ENCODE data around the gene TSPAN11. TPM values are rescaled to one million over a fixed set of nuclear protein-coding genes. Genes with fewer than 3 reads are reported as not detected.

The TSPAN11 gene
- total and polyA plus RNA-seq, 2 donors (not counting 1 experiment from before 2014, with no cell fraction given), result not detected

DNA sequence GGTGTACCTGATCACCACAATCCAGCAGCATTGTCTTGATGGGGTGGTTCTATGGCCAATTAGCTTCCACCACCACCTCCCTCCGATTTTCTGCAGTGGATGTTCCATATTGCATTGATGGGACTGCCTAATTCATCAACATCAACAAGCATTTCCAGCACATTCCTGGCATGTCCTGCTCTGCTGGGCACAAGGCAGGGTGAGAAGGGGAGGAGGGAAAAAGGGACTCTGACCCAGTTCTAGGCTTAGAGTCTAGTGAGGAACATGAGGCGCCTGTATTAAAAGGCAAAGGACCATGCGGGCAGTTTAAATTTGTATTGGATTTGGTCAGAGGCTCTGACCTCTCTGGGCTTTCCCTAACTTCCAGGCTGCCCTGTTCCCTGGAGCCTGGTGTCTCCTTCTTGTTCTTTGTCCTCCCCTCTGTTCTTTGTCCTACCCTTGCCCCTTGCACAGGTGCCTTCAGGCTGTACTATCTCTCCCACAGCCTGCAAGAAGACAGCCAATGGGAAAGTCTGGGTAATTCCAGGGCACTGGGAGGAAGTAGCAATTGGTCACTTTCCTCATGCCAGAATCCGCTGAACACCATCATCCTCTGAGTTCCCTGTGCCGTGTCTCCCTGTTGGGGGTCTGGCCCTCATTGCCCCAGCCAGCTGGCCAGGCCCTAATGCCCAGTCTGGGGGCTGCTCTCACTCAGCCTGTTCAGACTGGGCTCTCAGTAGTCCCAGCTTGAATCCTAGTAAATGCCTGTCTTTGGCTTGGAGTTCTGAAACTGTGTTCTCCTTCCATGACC is 43.3 kb downstream of the TSPAN11 start:
- Histone ChIP-seq H3K4me3 (ENCODE audit: control extremely low read depth in 1 of 5, extremely low read depth in 1 of 5, insufficient read depth in 1 of 5, low read depth in 2 of 5, low read length in 4 of 5) (no peak overlapping the region), H2AFZ (ENCODE audit: insufficient read depth, low read depth, low read length, poor library complexity, severe bottlenecking) (no peak overlapping the region), H4K20me1 (ENCODE audit: control insufficient read depth, insufficient read depth, low read length, poor library complexity, severe bottlenecking) (no peaks in the 10 kb centered on the region), H3K36me3 (replicated peaks in 1 of 2; ENCODE audit: control extremely low read depth in 1 of 2, control insufficient read depth in 1 of 2, extremely low read depth in 1 of 2, insufficient read depth in 2 of 2, low read length in 1 of 2) (no peaks in the 10 kb centered on the region), H3K79me2 (ENCODE audit: control insufficient read depth, insufficient read depth, low read length) (no peaks in the 10 kb centered on the region), H3K4me2 (replicated peaks; ENCODE audit: low read depth, low read length, poor library complexity, severe bottlenecking) (no peak overlapping the region), H3K9ac (ENCODE audit: low read length) (no peak overlapping the region), H3K27me3 (replicated peaks in 1 of 4; ENCODE audit: control extremely low read depth in 1 of 4, control insufficient read depth in 3 of 4, insufficient read depth in 4 of 4, low read length in 3 of 4) (peaks cover 0 to 3% (median 0%) of the 10 kb centered on the region in 4 experiments), H3K9me3 (ENCODE audit: control extremely low read depth in 1 of 3, control insufficient read depth in 2 of 3, insufficient read depth in 1 of 3, low read length in 2 of 3) (no peaks in the 10 kb centered on the region), H3K4me1 (ENCODE audit: control insufficient read depth in 2 of 2, insufficient read depth in 2 of 2, low read length in 2 of 2) (no peaks in the 10 kb centered on the region), H3K27ac (ENCODE audit: low read length in 2 of 2) (no peak overlapping the region)
- intact Hi-C loops (cut with micrococcal nuclease), result no loop called here
- no peak overlapping the region for H3K27ac Mint-ChIP-seq
- no peak overlapping the region for H3K4me3 Mint-ChIP-seq
- DNase-seq, result no peak
- no peaks in the 10 kb centered on the region for H3K4me1 Mint-ChIP-seq
- CTCF ChIA-PET, result no interaction called here
- H3K9me3 Mint-ChIP-seq (ENCODE audit: insufficient read depth), result no peaks in the 10 kb centered on the region
- TF ChIP-seq EZH2 (IDR thresholded peaks at IDR 0.05; ENCODE audit: borderline replicate concordance, insufficient read depth, low read depth, low read length, poor library complexity, severe bottlenecking), result no peak
- TF ChIP-seq, protein P1, sequence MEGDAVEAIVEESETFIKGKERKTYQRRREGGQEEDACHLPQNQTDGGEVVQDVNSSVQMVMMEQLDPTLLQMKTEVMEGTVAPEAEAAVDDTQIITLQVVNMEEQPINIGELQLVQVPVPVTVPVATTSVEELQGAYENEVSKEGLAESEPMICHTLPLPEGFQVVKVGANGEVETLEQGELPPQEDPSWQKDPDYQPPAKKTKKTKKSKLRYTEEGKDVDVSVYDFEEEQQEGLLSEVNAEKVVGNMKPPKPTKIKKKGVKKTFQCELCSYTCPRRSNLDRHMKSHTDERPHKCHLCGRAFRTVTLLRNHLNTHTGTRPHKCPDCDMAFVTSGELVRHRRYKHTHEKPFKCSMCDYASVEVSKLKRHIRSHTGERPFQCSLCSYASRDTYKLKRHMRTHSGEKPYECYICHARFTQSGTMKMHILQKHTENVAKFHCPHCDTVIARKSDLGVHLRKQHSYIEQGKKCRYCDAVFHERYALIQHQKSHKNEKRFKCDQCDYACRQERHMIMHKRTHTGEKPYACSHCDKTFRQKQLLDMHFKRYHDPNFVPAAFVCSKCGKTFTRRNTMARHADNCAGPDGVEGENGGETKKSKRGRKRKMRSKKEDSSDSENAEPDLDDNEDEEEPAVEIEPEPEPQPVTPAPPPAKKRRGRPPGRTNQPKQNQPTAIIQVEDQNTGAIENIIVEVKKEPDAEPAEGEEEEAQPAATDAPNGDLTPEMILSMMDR (IDR thresholded peaks at IDR 0.05), result no peak
- POLR2A ChIA-PET, result no interaction called here
- no peaks in the 10 kb centered on the region for H3K27me3 Mint-ChIP-seq
- no peak for ATAC-seq (ENCODE audit: low read depth)
- WGBS (ENCODE audit: insufficient coverage), result 96% methylated on average over 4 of the region's 5 CpGs

DNA sequence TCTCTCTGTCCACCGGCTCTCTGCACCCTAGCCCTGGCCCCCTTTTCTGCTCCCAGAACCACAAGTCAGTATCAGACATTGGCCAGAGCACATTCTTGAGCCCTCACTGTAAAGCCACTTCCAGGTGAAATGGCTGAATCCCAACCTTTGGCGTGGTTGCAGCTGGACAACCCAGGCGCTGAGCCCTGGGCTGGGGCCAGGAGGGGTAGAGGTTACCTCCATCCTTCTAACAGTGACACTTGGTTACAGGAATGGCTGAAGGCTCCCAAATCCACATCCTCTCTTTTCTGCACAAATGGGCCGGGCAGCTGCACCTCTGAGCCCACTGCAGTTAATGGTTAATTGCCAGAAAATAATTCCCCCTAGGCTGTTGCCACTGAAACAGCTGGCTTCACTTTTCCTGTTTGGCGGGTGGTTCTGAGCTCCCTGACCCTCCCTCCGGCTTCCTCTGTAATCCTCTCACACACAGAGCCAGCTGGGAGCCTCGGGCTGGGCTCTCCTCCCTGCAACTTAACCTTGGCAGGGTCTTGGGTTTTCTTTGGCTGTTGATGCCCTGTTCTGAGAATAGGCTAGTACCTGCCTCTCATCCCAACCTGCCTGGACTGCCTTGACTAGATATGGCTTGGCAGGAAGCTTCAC is 44.1 kb downstream of the TSPAN11 start:
- CTCF ChIA-PET, result interaction anchor here (0.6 kb wide), 1 partner anchor 1427 kb away, joined by 3 read pairs; no protein-coding TSS in a partner anchor
- Histone ChIP-seq H3K27me3 (replicated peaks in 1 of 4; ENCODE audit: control extremely low read depth in 1 of 4, control insufficient read depth in 3 of 4, insufficient read depth in 4 of 4, low read length in 3 of 4) (peaks cover 0 to 3% (median 0%) of the 10 kb centered on the region in 4 experiments), H3K27ac (ENCODE audit: low read length in 2 of 2) (no peak overlapping the region), H3K79me2 (ENCODE audit: control insufficient read depth, insufficient read depth, low read length) (no peaks in the 10 kb centered on the region), H3K4me3 (ENCODE audit: control extremely low read depth in 1 of 5, extremely low read depth in 1 of 5, insufficient read depth in 1 of 5, low read depth in 2 of 5, low read length in 4 of 5) (no peak overlapping the region), H3K9me3 (ENCODE audit: control extremely low read depth in 1 of 3, control insufficient read depth in 2 of 3, insufficient read depth in 1 of 3, low read length in 2 of 3) (no peaks in the 10 kb centered on the region), H3K4me2 (replicated peaks; ENCODE audit: low read depth, low read length, poor library complexity, severe bottlenecking) (no peak overlapping the region), H3K4me1 (ENCODE audit: control insufficient read depth in 2 of 2, insufficient read depth in 2 of 2, low read length in 2 of 2) (no peaks in the 10 kb centered on the region), H3K9ac (ENCODE audit: low read length) (no peak overlapping the region), H2AFZ (ENCODE audit: insufficient read depth, low read depth, low read length, poor library complexity, severe bottlenecking) (no peak overlapping the region), H4K20me1 (ENCODE audit: control insufficient read depth, insufficient read depth, low read length, poor library complexity, severe bottlenecking) (no peaks in the 10 kb centered on the region), H3K36me3 (replicated peaks in 1 of 2; ENCODE audit: control extremely low read depth in 1 of 2, control insufficient read depth in 1 of 2, extremely low read depth in 1 of 2, insufficient read depth in 2 of 2, low read length in 1 of 2) (no peaks in the 10 kb centered on the region)
- ATAC-seq (ENCODE audit: low read depth) (no peak), DNase-seq (no peak)
- WGBS (ENCODE audit: insufficient coverage), result 45% methylated on average over 7 of the region's 7 CpGs
- Mint-ChIP-seq H3K9me3 (ENCODE audit: insufficient read depth) (no peaks in the 10 kb centered on the region), H3K4me3 (no peak overlapping the region), H3K4me1 (no peaks in the 10 kb centered on the region), H3K27ac (no peak overlapping the region), H3K27me3 (no peaks in the 10 kb centered on the region)
- no peak for TF ChIP-seq EZH2 (IDR thresholded peaks at IDR 0.05; ENCODE audit: borderline replicate concordance, insufficient read depth, low read depth, low read length, poor library complexity, severe bottlenecking)
- TF ChIP-seq, protein P1 (IDR thresholded peaks at IDR 0.05), result no peak
- POLR2A ChIA-PET, result no interaction called here
- intact Hi-C loops (cut with micrococcal nuclease), result no loop called here
